CD14-positive monocyte (primary cell): ENCODE data around the gene PITPNC1. TPM values are rescaled to one million over a fixed set of nuclear protein-coding genes. Genes with fewer than 3 reads are reported as not detected.

Source experiments
- DNase-seq, 3 donors: peaks; one replicate each; pipeline ENCODE4 v3.0.0-alpha.2; 2011 to 2022
- H2AFZ ChIP-seq: 2 replicates; pipeline ENCODE4 v1.6.0; 2012; ENCODE audit warnings: mild to moderate bottlenecking, low read depth, low read length, inconsistent platforms; ENCODE audit not compliant: insufficient read depth, poor library complexity, severe bottlenecking
- H3K27ac ChIP-seq, 2 donors: 1 replicate in 1 of 2; 2 replicates in 1 of 2; pipeline ENCODE4 v1.5.1; 2012 to 2013; ENCODE audit warnings: low read length in 2 of 2, control low read depth in 1 of 2, inconsistent platforms in 1 of 2, low read depth in 1 of 2, mild to moderate bottlenecking in 1 of 2
- H3K27me3 ChIP-seq, 2 donors: one replicate each; pipeline versions ENCODE4 v1.6.0 to v1.6.1; 2011 to 2013; ENCODE audit warnings: low read length in 2 of 2; ENCODE audit not compliant: control insufficient read depth in 2 of 2, insufficient read depth in 2 of 2
- H3K36me3 ChIP-seq, 2 donors: replicated peaks in 1 of 2; 1 replicate in 1 of 2; 2 replicates in 1 of 2; pipeline versions ENCODE4 v1.5.1 to v1.6.1; 2012 to 2013; ENCODE audit warnings: low read length in 2 of 2, control low read depth in 1 of 2, inconsistent platforms in 1 of 2, mild to moderate bottlenecking in 1 of 2; ENCODE audit not compliant: insufficient read depth in 2 of 2, control insufficient read depth in 1 of 2
- H3K4me1 ChIP-seq, 2 donors: 1 replicate in 1 of 2; 2 replicates in 1 of 2; pipeline versions ENCODE4 v1.5.1 to v1.6.1; 2012 to 2013; ENCODE audit warnings: low read length in 2 of 2, control low read depth in 1 of 2, inconsistent platforms in 1 of 2, mild to moderate bottlenecking in 1 of 2, moderate library complexity in 1 of 2; ENCODE audit not compliant: insufficient read depth in 2 of 2, control insufficient read depth in 1 of 2
- H3K4me2 ChIP-seq: replicated peaks from 2 replicates; pipeline ENCODE3; 2012; ENCODE audit warnings: low read length, moderate library complexity, mild to moderate bottlenecking; ENCODE audit not compliant: poor library complexity, severe bottlenecking; ENCODE audit errors: extremely low read depth
- H3K4me3 ChIP-seq, 3 experiments: fragments of 200-600 bp in 1 of 3; sonication (generic) in 1 of 3; replicated peaks in 1 of 3; 1 replicate in 2 of 3; 2 replicates in 1 of 3; pipeline ENCODE4 v1.5.1; 2011 to 2013; ENCODE audit warnings: low read length in 3 of 3, mild to moderate bottlenecking in 3 of 3, control low read depth in 2 of 3, low read depth in 2 of 3, inconsistent platforms in 1 of 3, moderate library complexity in 1 of 3
- H3K79me2 ChIP-seq: 2 replicates; pipeline ENCODE4 v1.6.0; 2012; ENCODE audit warnings: mild to moderate bottlenecking, control low read depth, inconsistent platforms, low read length, moderate library complexity; ENCODE audit not compliant: insufficient read depth
- H3K9ac ChIP-seq: 2 replicates; pipeline ENCODE4 v1.6.0; 2017; ENCODE audit warnings: low read length, mild to moderate bottlenecking; ENCODE audit not compliant: insufficient read depth, poor library complexity, severe bottlenecking
- H3K9me3 ChIP-seq, 2 donors: replicated peaks in 1 of 2; 1 replicate in 1 of 2; 2 replicates in 1 of 2; pipeline versions ENCODE4 v1.5.1 to v1.6.1; 2012 to 2013; ENCODE audit warnings: low read length in 2 of 2, control low read depth in 1 of 2; ENCODE audit not compliant: control insufficient read depth in 1 of 2, insufficient read depth in 1 of 2
- H4K20me1 ChIP-seq: 2 replicates; pipeline ENCODE4 v1.6.0; 2012; ENCODE audit warnings: mild to moderate bottlenecking, low read length, control low read depth, moderate library complexity; ENCODE audit not compliant: insufficient read depth
- H3K27ac Mint-ChIP-seq, 7 donors: one replicate each; pipeline ENCODE4 v1.8.0; 2020; ENCODE audit warnings: mild to moderate bottlenecking in 7 of 7, mixed read lengths in 7 of 7, moderate library complexity in 6 of 7, inconsistent platforms in 2 of 7
- H3K27me3 Mint-ChIP-seq, 3 donors: one replicate each; pipeline ENCODE4 v1.8.0; 2021 to 2022; ENCODE audit warnings: low read depth in 3 of 3, mild to moderate bottlenecking in 3 of 3, mixed read lengths in 3 of 3, moderate library complexity in 3 of 3, inconsistent platforms in 1 of 3
- H3K36me3 Mint-ChIP-seq, 2 donors: one replicate each; pipeline ENCODE4 v1.8.0; 2020; ENCODE audit warnings: mixed read lengths in 2 of 2, inconsistent platforms in 1 of 2, mild to moderate bottlenecking in 1 of 2
- H3K4me1 Mint-ChIP-seq: one replicate; pipeline ENCODE4 v1.8.0; 2020; ENCODE audit warnings: mild to moderate bottlenecking, mixed read lengths
- H3K4me3 Mint-ChIP-seq, 2 donors: one replicate each; pipeline ENCODE4 v1.8.0; 2020; ENCODE audit warnings: mild to moderate bottlenecking in 2 of 2, mixed read lengths in 2 of 2, moderate library complexity in 1 of 2
- H3K9me3 Mint-ChIP-seq, 7 donors: one replicate each; pipeline ENCODE4 v1.8.0; 2020 to 2022; ENCODE audit warnings: mixed read lengths in 7 of 7, mild to moderate bottlenecking in 6 of 7, moderate library complexity in 6 of 7, inconsistent platforms in 2 of 7
- WGBS: methylation state at CpG from one replicate; pipeline ENCODE4 v1.1.5; 2013; ENCODE audit warnings: missing lambda C conversion rate; ENCODE audit not compliant: insufficient coverage; 5-methylcytosine and 5-hydroxymethylcytosine counted together
- intact Hi-C, 2 donors: fragments of 100-400 bp; cut with micrococcal nuclease; formaldehyde crosslinking; loops; one replicate each; pipeline versions ENCODE4 v1.15.0 to v1.15.1; 2023
- polyA plus RNA-seq, 3 donors: library from polyadenylated mRNA; depleted of rRNA in 1 of 3; unstranded in 2 of 3; stranded (reverse) in 1 of 3; fragments of 300-500 nt in 2 of 3; fragments of >200 nt in 1 of 3; fragmentation: Illumina TruSeq in 2 of 3; gene quantifications; 1 replicate in 2 of 3; 2 replicates in 1 of 3; pipeline ENCODE4 v1.2.3, GENCODE V29; 2012 to 2021
- TF ChIP-seq, protein P1 (sequence below): fragments of 200-600 bp; IDR thresholded peaks from one replicate; pipeline ENCODE4 v1.8.0; 2022; ENCODE audit warnings: antibody characterized with exemption, mild to moderate bottlenecking

PITPNC1 gene
- polyA plus RNA-seq, 3 donors, result 18.5 to 31.0 (median 21.7) TPM

DNA sequence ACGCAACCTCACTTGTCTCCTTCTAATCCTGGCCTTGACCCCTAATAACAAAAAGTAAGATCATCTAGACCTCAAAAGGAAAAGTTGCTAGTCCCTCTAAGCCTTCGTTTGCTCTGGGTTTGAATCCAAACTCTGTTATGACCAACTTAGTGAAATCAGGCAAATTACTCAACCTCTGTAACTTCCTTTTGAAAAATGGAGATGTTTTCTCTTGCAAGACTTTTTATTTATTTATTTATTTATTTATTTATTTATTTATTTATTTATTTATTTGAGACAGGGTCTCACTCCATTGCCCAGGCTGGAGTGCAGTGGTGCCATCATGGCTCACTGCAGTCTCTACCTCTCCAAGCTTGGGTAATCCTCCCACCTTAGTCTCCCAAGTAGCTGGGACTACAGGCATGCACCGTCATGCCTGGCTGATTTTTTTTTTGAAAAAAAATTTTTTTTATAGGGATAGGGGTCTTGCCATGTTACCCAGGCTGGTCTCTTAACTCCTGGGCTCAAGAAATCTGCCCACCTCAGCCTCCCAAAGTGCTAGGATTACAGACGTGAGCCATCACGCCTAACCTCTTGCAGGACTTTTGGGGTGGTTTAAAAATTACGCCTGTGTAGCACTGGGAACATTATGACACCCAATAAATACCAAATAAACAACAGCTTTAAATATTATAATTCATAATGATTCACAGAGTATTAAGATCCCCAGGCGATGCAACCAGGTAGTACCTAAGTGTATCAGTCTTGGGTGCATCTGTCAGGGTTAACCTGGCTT is 63.4 kb downstream of the PITPNC1 start:
- Histone ChIP-seq H3K36me3 (no peaks in the 10 kb centered on the region), H3K27ac (peak overlapping the region; percentile 61 to 92), H3K4me1 (peaks cover 59 to 65% of the 10 kb centered on the region in 2 donors), H3K9me3 (no peaks in the 10 kb centered on the region), H3K9ac (peak overlapping the region; percentile 61), H4K20me1 (no peaks in the 10 kb centered on the region), H3K4me2 (peak overlapping the region; percentile 61), H3K4me3 (peak overlapping the region in 2 of 3 experiments; percentile 0 to 50), H2AFZ (peak overlapping the region; percentile 46), H3K79me2 (peaks cover 38% of the 10 kb centered on the region), H3K27me3 (no peaks in the 10 kb centered on the region)
- peak; percentile 29 to 67 (median 55) for DNase-seq
- intact Hi-C loops, result loop anchor here in 1 of 2 donors (5.0 kb wide), 1 partner anchor 37 kb away; no protein-coding TSS in a partner anchor
- H3K4me3 Mint-ChIP-seq, result peak overlapping the region; percentile 46 to 48
- H3K27me3 Mint-ChIP-seq, result peaks cover 0 to 3% (median 2%) of the 10 kb centered on the region in 3 donors
- no peaks in the 10 kb centered on the region for H3K9me3 Mint-ChIP-seq
- peak overlapping the region; percentile 79 to 92 (median 88) for H3K27ac Mint-ChIP-seq
- TF ChIP-seq, protein P1, sequence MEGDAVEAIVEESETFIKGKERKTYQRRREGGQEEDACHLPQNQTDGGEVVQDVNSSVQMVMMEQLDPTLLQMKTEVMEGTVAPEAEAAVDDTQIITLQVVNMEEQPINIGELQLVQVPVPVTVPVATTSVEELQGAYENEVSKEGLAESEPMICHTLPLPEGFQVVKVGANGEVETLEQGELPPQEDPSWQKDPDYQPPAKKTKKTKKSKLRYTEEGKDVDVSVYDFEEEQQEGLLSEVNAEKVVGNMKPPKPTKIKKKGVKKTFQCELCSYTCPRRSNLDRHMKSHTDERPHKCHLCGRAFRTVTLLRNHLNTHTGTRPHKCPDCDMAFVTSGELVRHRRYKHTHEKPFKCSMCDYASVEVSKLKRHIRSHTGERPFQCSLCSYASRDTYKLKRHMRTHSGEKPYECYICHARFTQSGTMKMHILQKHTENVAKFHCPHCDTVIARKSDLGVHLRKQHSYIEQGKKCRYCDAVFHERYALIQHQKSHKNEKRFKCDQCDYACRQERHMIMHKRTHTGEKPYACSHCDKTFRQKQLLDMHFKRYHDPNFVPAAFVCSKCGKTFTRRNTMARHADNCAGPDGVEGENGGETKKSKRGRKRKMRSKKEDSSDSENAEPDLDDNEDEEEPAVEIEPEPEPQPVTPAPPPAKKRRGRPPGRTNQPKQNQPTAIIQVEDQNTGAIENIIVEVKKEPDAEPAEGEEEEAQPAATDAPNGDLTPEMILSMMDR, result no peak
- H3K4me1 Mint-ChIP-seq, result peaks cover 67% of the 10 kb centered on the region
- H3K36me3 Mint-ChIP-seq, result peaks cover 0 to 4% of the 10 kb centered on the region in 2 donors
- WGBS, result 90% methylated on average over 1 of the region's 7 CpGs

DNA sequence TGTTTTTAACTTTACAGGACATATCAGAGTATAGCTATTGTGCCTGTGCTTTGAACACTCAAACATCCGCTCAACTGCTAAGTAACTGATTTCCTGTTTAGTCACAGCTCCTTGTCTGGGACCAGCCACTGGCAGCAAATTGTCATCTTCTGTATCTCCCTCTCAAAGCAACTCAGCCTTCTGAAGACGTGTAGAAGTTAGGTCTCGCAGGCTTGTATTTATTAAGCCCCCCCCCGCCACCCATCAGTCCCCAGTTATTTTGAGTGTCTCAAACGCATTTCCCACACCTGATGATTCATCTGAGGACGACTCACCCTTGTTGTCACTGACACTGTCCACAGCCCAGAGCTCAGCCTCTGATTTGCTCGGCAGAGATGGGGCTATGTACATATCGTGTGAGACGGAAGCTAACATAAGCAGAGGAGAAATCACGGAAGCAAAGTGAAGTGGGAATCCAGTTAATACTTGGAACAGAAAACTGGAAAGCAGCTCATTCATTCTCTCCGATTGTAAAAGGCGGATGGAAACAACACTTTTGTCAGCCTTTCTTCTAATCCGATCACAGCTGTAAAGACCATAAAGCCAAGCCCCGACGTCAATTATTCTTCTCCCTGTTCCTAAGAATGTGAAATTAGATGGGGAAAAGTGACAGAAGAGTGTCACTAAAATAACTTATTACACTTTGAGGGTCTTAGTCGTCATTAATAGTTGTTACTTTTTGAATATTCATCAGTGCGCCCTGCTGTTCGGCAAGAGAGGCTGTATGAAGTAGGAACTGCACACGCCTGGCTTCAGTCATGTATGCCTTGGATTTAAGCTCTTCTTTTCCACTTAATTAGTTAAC is 64.2 kb downstream of the PITPNC1 start:
- intact Hi-C loops, result loop anchor here in 1 of 2 donors (5.0 kb wide), 1 partner anchor 36 kb away; no protein-coding TSS in a partner anchor
- H3K4me3 Mint-ChIP-seq, result peak overlapping the region; percentile 44 to 78

More for the DNA sequence above, 64.2 kb downstream of the PITPNC1 start:
- Histone ChIP-seq H3K27ac (peak overlapping the region; percentile 61 to 92), H3K4me1 (peaks cover 54 to 57% of the 10 kb centered on the region in 2 donors), H3K27me3 (no peaks in the 10 kb centered on the region), H4K20me1 (no peaks in the 10 kb centered on the region), H3K79me2 (peaks cover 33% of the 10 kb centered on the region), H3K9me3 (no peaks in the 10 kb centered on the region), H3K4me3 (peak overlapping the region in 2 of 3 experiments; percentile 0 to 50), H2AFZ (peak overlapping the region; percentile 46), H3K4me2 (peak overlapping the region; percentile 61), H3K9ac (peak overlapping the region; percentile 61), H3K36me3 (no peaks in the 10 kb centered on the region)
- Mint-ChIP-seq H3K4me1 (peaks cover 64% of the 10 kb centered on the region), H3K27ac (peak overlapping the region; percentile 79 to 92 (median 88)), H3K36me3 (peaks cover 0 to 4% of the 10 kb centered on the region in 2 donors), H3K9me3 (no peaks in the 10 kb centered on the region), H3K27me3 (peaks cover 0 to 3% (median 2%) of the 10 kb centered on the region in 3 donors)
- TF ChIP-seq, protein P1, result no peak
- peak; percentile 80 to 94 (median 86) for DNase-seq
- WGBS, result 13% methylated on average over 8 of the region's 19 CpGs
